ENCODE results near the gene ADGRB3.

The ADGRB3 gene

GRCh38 chr6:68634726-68635411 lies at the start of gene ADGRB3:
Gene ADGRB3, plus strand, starts transcription at chr6:68635282. Its CDS starts 3,394 bp downstream, at chr6:68638676.
- peak; percentile 64 for DNase-seq

DNA sequence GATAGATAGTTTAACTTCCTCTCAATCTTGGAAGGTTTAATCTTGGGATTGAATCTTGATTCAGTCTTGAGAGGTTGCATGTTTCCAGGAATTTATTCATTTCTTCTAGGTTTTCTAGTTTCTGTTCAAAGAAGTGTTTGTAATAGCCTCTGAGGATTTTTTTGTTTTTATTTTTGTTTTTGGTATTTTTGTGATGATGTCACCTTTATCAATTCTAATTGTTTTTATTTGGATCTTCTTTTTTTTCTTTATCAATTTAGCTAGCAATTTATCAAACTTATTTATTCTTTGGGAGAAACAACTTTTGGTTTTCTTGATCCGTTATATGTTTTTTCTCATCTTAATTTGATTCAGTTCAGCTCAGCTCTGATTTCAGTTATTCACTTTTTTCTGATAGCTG lies 41.5 kb upstream of the ADGRB3 start:
- DNase-seq = no peak

DNA sequence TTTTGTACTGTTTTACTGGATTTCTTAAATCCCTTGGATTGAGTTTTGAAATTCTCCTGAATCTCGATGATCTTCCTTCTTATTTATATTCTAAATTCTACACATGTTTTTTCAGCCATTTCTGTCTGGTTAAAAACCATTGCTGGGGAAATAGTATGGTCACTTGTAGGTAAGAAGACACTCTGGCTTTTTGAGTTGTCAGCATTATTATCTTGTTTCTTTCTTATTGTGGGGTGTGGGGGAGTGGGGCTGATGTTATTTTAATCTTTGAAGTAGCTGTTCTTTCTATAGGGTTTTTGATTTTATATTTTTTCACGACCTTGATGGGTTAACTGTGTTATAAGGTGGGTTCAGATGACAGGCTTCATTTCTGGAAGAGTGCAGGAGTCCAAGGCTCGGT lies 37.4 kb upstream of the ADGRB3 start:
- no peak for DNase-seq

- DNase-seq = no peak
Observed at GRCh38 chr6:68615938-68616337, 19.1 kb upstream of the ADGRB3 start.

- DNase-seq = no peak
Observed at GRCh38 chr6:68625998-68626397, 9.1 kb upstream of the ADGRB3 start.

- DNase-seq = no peak
Observed at GRCh38 chr6:68628161-68628560, 6.9 kb upstream of the ADGRB3 start.

- DNase-seq = no peak
Observed at GRCh38 chr6:68632734-68633133, 2.3 kb upstream of the ADGRB3 start.

- DNase-seq = no peak
Observed at GRCh38 chr6:68633281-68633971, 1.7 kb upstream of the ADGRB3 start.

- DNase-seq = no peak
Observed at GRCh38 chr6:68633972-68634725, 933 bp upstream of the ADGRB3 start.

- no peak for DNase-seq
Observed at GRCh38 chr6:68635412-68635705, 277 bp downstream of the ADGRB3 start.

- no peak for DNase-seq
Observed at GRCh38 chr6:68635706-68636513, 828 bp downstream of the ADGRB3 start.

GRCh38 chr6:68636666-68637065 lies 1.6 kb downstream of the ADGRB3 start:
- DNase-seq = no peak

DNA sequence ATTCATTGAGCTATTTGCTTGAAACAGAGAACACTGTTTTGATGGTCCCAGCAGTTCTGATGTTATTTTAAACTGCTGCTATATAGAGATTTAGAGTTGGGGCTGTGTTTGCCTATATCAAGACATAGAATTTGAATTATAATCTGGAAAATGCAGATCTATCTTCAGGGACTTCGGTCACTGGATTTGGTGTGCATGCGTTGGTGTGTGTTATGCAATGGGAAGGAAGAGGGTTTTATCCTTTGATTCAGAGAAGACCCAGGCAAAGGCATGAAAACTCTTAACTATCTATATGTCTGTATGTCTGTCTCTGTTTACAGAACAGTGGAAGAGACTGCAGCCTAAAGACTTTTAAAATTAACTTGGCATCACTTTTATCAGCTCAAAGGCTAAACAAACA lies 2.0 kb downstream of the ADGRB3 start:
- DNase-seq = no peak

- DNase-seq = no peak
Observed at GRCh38 chr6:68637782-68638181, 2.7 kb downstream of the ADGRB3 start.

GRCh38 chr6:68638230-68638900 lies 3.3 kb downstream of the ADGRB3 start:
- no peak for DNase-seq

DNA sequence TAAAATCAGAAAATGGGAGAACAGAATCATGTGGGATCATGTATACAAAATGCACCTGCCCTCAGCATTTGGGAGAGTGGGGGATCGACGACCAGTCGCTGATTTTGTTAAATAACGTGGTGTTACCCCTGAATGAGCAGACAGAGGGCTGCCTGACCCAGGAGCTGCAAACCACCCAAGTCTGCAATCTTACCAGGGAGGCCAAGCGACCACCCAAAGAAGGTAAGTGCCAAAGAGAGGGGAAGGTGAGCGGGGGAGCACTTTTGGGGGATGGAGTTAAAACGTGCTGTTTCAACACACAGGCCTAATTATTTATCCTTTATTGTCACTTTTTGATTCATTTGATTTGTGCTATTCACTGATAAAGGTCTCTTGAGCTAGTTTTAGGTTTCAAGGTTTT lies 4.1 kb downstream of the ADGRB3 start:
- no peak for DNase-seq

GRCh38 chr6:68639826-68640490 lies 4.9 kb downstream of the ADGRB3 start:
- no peak for DNase-seq

GRCh38 chr6:68640491-68640835 lies 5.4 kb downstream of the ADGRB3 start:
- DNase-seq = no peak

GRCh38 chr6:68641172-68641571 lies 6.1 kb downstream of the ADGRB3 start:
- DNase-seq = no peak

GRCh38 chr6:68642081-68642480 lies 7.0 kb downstream of the ADGRB3 start:
- no peak for DNase-seq

GRCh38 chr6:68642977-68643376 lies 7.9 kb downstream of the ADGRB3 start:
- no peak for DNase-seq

- DNase-seq = no peak
Observed at GRCh38 chr6:68649669-68650068, 14.6 kb downstream of the ADGRB3 start.
